DMS153 treated with DMSO at 0.1 percent for 48 hours (cell line): Measurements from ENCODE around the gene CAVIN2.

Experiments used
- DNase-seq: peaks from one replicate; lab custom pipeline; 2025; ENCODE audit not compliant: unreplicated experiment; lab: John Stamatoyannopoulos, UW

CAVIN2 gene

GRCh38 chr2:191866195-191866594 lies 19.3 kb upstream of the CAVIN2 start:
- DNase-seq, result no peak

GRCh38 chr2:191864628-191865374 lies 17.9 kb upstream of the CAVIN2 start:
- no peak for DNase-seq

GRCh38 chr2:191863988-191864387 lies 17.1 kb upstream of the CAVIN2 start:
- DNase-seq, result no peak

- no peak for DNase-seq
Observed at GRCh38 chr2:191862156-191862775, 15.4 kb upstream of the CAVIN2 start.

GRCh38 chr2:191860760-191861466 lies 14.0 kb upstream of the CAVIN2 start:
- no peak for DNase-seq

- no peak for DNase-seq
Observed at GRCh38 chr2:191859681-191860080, 12.8 kb upstream of the CAVIN2 start.

- DNase-seq, result no peak
Observed at GRCh38 chr2:191857886-191858285, 11.0 kb upstream of the CAVIN2 start.

- no peak for DNase-seq
Observed at GRCh38 chr2:191857259-191857805, 10.4 kb upstream of the CAVIN2 start.

DNA sequence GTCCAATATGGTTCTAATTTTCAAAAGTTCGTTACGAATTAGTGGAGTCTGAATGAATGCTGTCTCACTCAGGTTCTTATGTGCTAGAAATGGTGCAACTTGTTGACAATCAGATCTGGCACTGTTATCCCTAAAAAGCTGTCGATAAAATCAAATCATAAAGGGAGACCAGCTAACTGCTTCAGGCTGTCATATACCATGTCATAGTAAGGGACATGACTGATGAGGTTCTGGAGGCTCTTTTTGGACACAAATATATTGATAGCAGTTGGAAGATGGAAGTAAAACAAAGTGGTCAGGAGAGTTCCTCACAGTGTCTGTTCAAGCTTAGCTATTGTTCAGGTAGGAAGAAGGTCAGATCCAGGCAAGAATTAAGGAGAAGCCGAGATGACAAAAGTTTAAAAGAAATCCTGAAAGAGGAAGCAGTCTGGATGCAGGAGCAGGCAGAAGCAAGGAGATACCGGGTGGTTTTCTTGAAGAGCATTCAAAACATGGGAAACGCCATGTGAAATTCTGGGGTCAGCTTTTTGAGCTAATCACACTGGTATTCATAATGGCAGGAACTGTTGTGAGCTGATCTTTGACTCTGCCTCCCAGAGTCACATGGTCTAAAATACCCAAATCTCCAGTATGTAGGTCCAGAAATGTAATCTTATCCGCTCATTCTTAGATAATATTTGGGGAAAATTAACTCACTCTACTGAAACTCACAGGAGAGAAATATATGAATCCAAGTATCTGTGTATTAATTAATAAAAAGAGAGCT lies 9.4 kb upstream of the CAVIN2 start:
- no peak for DNase-seq

DNA sequence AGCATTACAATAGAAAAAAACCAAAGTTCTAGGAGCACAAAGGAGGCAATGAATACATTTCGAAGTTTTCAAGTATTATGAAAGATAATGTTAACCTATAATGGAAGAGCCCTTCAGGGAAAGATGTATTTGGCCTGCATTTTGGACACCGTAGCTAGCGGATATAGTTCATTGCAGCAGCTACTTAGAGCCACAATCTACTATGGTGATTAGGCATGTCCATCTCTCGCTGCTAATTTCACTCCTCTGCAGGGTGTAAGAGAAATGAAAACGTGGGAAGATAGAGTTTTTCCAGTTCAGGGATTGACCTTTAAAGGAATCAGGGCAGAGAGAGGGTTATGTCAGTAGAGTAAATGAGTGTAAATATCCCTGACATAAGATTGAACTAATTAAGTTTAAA lies 8.5 kb upstream of the CAVIN2 start:
- no peak for DNase-seq

GRCh38 chr2:191854382-191855372 lies 7.8 kb upstream of the CAVIN2 start:
- DNase-seq, result no peak

- DNase-seq, result no peak
Observed at GRCh38 chr2:191853843-191854242, 7.0 kb upstream of the CAVIN2 start.

GRCh38 chr2:191851158-191851557 lies 4.3 kb upstream of the CAVIN2 start:
- DNase-seq, result no peak

GRCh38 chr2:191848771-191849767 lies 2.2 kb upstream of the CAVIN2 start:
- no peak for DNase-seq

DNA sequence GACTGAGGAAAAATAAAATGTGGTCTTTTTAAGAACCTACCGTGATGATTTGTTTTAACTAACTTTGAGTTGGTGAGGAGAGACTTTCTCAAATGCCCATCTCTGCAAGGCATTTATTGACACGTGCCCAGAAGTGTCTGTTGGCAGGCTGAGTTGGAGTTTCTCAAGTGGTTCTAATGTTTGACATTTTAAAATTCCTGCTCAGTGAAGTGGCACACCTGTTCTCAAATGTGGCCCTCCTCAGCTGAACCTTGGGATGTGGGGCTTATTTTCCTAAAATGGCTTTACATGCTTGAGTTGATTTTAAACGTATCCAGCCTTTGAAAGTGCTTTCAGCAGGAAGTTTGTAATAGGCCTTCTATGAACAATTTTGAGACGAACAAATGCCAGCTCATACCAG lies 876 bp upstream of the CAVIN2 start:
- DNase-seq, result no peak

DNA sequence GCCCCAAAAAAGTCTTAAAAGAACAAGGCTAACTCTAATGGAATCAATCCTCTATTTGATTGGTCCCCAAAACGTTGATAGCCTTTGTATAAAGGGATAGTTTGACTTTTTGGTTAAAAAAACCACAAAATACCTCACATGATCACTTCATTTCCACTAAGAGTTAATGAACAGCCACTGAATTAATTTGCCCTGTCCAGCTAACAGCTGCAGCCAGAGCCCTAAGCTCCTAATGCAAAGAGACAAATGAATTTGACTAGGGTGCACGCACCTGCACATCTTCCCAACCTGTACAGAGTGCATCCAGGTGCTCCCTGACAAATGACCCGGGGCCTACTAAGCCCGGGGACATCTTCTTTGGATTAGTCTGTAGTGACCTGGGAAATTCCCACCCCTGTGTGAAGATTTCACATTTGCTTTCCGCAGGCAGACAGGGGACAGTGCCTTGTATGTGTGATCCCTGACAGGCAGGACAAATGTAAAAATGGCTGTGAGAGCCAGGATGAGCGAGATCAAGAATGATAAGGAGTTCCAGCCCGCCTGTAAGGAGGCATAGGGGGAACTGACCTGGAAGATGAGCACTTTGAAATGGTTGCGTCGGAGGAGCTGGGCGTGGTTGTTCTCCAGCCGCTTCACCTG lies 893 bp downstream of the CAVIN2 start:
- DNase-seq, result no peak

- DNase-seq, result no peak
Observed at GRCh38 chr2:191845248-191845715, 1.6 kb downstream of the CAVIN2 start.

GRCh38 chr2:191844706-191845105 lies 2.2 kb downstream of the CAVIN2 start:
- DNase-seq, result no peak
